Activated CD8-positive, alpha-beta T cell treated with anti-CD3 and anti-CD28 coated beads for 36 hours (primary cell): ENCODE results near the gene ZC3H14. TPM values are rescaled to one million over a fixed set of nuclear protein-coding genes. Genes with fewer than 3 reads are reported as not detected.

Experiments used
- ATAC-seq: fragments of 200-7000 bp; cut with Tn5 transposase; one replicate; pipeline ENCODE4 v1.10.0; 2021; ENCODE audit warnings: mild to moderate bottlenecking, moderate library complexity
- CTCF ChIA-PET: fragments of 350-600 bp; sonication (Branson Sonifier 250); formaldehyde crosslinking; loops from one replicate; lab custom pipeline; 2021; ENCODE audit warnings: antibody characterized with exemption; lab: Charles Lee
- POLR2A ChIA-PET: fragments of 350-600 bp; sonication (Branson Sonifier 250); formaldehyde crosslinking; loops from one replicate; lab custom pipeline; 2021; ENCODE audit warnings: antibody characterized with exemption; lab: Charles Lee
- DNase-seq: peaks from one replicate; pipeline ENCODE4 v3.0.0-alpha.2; 2020
- H3K27ac Mint-ChIP-seq: one replicate; pipeline ENCODE4 v1.8.0; 2021; ENCODE audit warnings: mild to moderate bottlenecking, mixed read lengths
- H3K27me3 Mint-ChIP-seq: one replicate; pipeline ENCODE4 v1.8.0; 2021; ENCODE audit warnings: mixed read lengths
- H3K36me3 Mint-ChIP-seq: one replicate; pipeline ENCODE4 v1.8.0; 2021; ENCODE audit warnings: low read depth, mixed read lengths
- H3K4me1 Mint-ChIP-seq: one replicate; pipeline ENCODE4 v1.8.0; 2021; ENCODE audit warnings: low read depth, mixed read lengths
- H3K4me3 Mint-ChIP-seq: one replicate; pipeline ENCODE4 v1.8.0; 2021; ENCODE audit warnings: mild to moderate bottlenecking, moderate library complexity, mixed read lengths
- H3K9me3 Mint-ChIP-seq: one replicate; pipeline ENCODE4 v1.8.0; 2021; ENCODE audit warnings: mixed read lengths
- intact Hi-C: fragments of 100-400 bp; cut with micrococcal nuclease; formaldehyde crosslinking; loops from one replicate; pipeline ENCODE4 v1.10.0; 2022
- total RNA-seq, 2 experiments: library from RNA; stranded (reverse); gene quantifications; one replicate each; pipeline ENCODE4 v1.2.3, GENCODE V29; 2021
- TF ChIP-seq, protein P1 (sequence below): fragments of 200-600 bp; IDR thresholded peaks from one replicate; pipeline ENCODE4 v1.8.0; 2022; ENCODE audit warnings: antibody characterized with exemption, mild to moderate bottlenecking

Gene ZC3H14
- total RNA-seq, 2 experiments from 2014 or later = 43.9 to 50.3 TPM

GRCh38 chr14:88668448-88669116, 105.7 kb downstream of the ZC3H14 start:
- ATAC-seq (no peak), DNase-seq (no peak)
- ChIA-PET CTCF (interaction anchor here (0.7 to 3.1 kb wide), 9 partner anchors 13 to 358 kb away, joined by 3 to 34 read pairs (median 4); partner anchors contain the start of gene TTC8), POLR2A (no interaction called here)
- no peaks in the 10 kb centered on the region for H3K27me3 Mint-ChIP-seq
- no peak overlapping the region for H3K27ac Mint-ChIP-seq
- H3K4me3 Mint-ChIP-seq = no peak overlapping the region
- peaks cover 18% of the 10 kb centered on the region for H3K36me3 Mint-ChIP-seq
- peaks cover 11% of the 10 kb centered on the region for H3K9me3 Mint-ChIP-seq
- TF ChIP-seq, protein P1, sequence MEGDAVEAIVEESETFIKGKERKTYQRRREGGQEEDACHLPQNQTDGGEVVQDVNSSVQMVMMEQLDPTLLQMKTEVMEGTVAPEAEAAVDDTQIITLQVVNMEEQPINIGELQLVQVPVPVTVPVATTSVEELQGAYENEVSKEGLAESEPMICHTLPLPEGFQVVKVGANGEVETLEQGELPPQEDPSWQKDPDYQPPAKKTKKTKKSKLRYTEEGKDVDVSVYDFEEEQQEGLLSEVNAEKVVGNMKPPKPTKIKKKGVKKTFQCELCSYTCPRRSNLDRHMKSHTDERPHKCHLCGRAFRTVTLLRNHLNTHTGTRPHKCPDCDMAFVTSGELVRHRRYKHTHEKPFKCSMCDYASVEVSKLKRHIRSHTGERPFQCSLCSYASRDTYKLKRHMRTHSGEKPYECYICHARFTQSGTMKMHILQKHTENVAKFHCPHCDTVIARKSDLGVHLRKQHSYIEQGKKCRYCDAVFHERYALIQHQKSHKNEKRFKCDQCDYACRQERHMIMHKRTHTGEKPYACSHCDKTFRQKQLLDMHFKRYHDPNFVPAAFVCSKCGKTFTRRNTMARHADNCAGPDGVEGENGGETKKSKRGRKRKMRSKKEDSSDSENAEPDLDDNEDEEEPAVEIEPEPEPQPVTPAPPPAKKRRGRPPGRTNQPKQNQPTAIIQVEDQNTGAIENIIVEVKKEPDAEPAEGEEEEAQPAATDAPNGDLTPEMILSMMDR = no peak
- H3K4me1 Mint-ChIP-seq = peaks cover 2% of the 10 kb centered on the region
- intact Hi-C loops = loop anchor here (5.0 kb wide), 1 partner anchor 199 kb away; no protein-coding TSS in a partner anchor

GRCh38 chr14:88669346-88669745, 106.5 kb downstream of the ZC3H14 start:
- ChIA-PET POLR2A (interaction anchor here (1.2 kb wide), 1 partner anchor 124 kb away, joined by 4 read pairs; no protein-coding TSS in a partner anchor), CTCF (interaction anchor here (0.8 to 3.1 kb wide), 3 partner anchors 13 to 358 kb away, joined by 3 to 34 read pairs (median 5); no protein-coding TSS in a partner anchor)
- H3K27me3 Mint-ChIP-seq = no peaks in the 10 kb centered on the region
- intact Hi-C loops = loop anchor here (5.0 kb wide), 1 partner anchor 198 kb away; no protein-coding TSS in a partner anchor
- H3K9me3 Mint-ChIP-seq = peaks cover 11% of the 10 kb centered on the region
- TF ChIP-seq, protein P1 = no peak
- no peak for DNase-seq
- H3K27ac Mint-ChIP-seq = no peak overlapping the region
- no peak overlapping the region for H3K4me3 Mint-ChIP-seq
- no peak for ATAC-seq
- peaks cover 2% of the 10 kb centered on the region for H3K4me1 Mint-ChIP-seq
- H3K36me3 Mint-ChIP-seq = peaks cover 20% of the 10 kb centered on the region

Other genes with a start within 250 kb of the ZC3H14 start
- gene KCNK10, start 239.8 kb upstream of the ZC3H14 start, total RNA-seq = not detected
- gene SPATA7, start 177.4 kb upstream of the ZC3H14 start, total RNA-seq = 1 to 10 TPM; 3.0 to 3.1 TPM
- not detected for gene PTPN21, start 8.0 kb upstream of the ZC3H14 start, total RNA-seq
- 1 to 10 TPM; 2.7 to 3.8 TPM for gene EML5, start 229.9 kb downstream of the ZC3H14 start, total RNA-seq